Endothelial cell (in vitro differentiated cells): Measurements from ENCODE around the gene ZC3H7A. TPM values are rescaled to one million over a fixed set of nuclear protein-coding genes. Genes with fewer than 3 reads are reported as not detected.
"Not testable (repeated sequence)": the region's sequence is repeated elsewhere in the genome, so short reads cannot be mapped to it uniquely, and the experiment has no call there.

ENCODE experiments used
- DNase-seq: peaks from one replicate; pipeline ENCODE4 v3.0.0; 2021; ENCODE audit warnings: low spot score
- H3K27ac Mint-ChIP-seq: one replicate; pipeline ENCODE4 v1.8.0; 2021; ENCODE audit warnings: mixed read lengths, inconsistent platforms; ENCODE audit not compliant: unreplicated experiment
- H3K27me3 Mint-ChIP-seq: one replicate; pipeline ENCODE4 v1.8.0; 2021; ENCODE audit warnings: mild to moderate bottlenecking, moderate library complexity, mixed read lengths, inconsistent platforms; ENCODE audit not compliant: unreplicated experiment
- H3K36me3 Mint-ChIP-seq: one replicate; pipeline ENCODE4 v1.8.0; 2021; ENCODE audit warnings: mild to moderate bottlenecking, low read depth, mixed read lengths, inconsistent platforms; ENCODE audit not compliant: unreplicated experiment
- H3K4me1 Mint-ChIP-seq: one replicate; pipeline ENCODE4 v1.8.0; 2021; ENCODE audit warnings: mild to moderate bottlenecking, mixed read lengths, inconsistent platforms; ENCODE audit not compliant: unreplicated experiment
- H3K4me3 Mint-ChIP-seq: one replicate; pipeline ENCODE4 v1.8.0; 2021; ENCODE audit warnings: mild to moderate bottlenecking, mixed read lengths, inconsistent platforms; ENCODE audit not compliant: unreplicated experiment
- H3K9me3 Mint-ChIP-seq: one replicate; pipeline ENCODE4 v1.8.0; 2021; ENCODE audit warnings: mixed read lengths, inconsistent platforms; ENCODE audit not compliant: unreplicated experiment
- total RNA-seq: library from RNA; stranded (reverse); fragmentation: NEBNext Ultra II Directional; extraction: Animal tissue kit (Norgen Biotek cat#: 25700); gene quantifications from one replicate; pipeline ENCODE4 v1.2.1, GENCODE V29; 2021; ENCODE audit not compliant: unreplicated experiment
- TF ChIP-seq, protein P1 (sequence below): fragments of 200-600 bp; sonication (generic); IDR thresholded peaks from one replicate; pipeline ENCODE4 v1.5.0; 2021; ENCODE audit warnings: antibody characterized with exemption; ENCODE audit not compliant: unreplicated experiment

ZC3H7A gene
- total RNA-seq, 1 donor from 2014 or later, result 84.7 TPM

DNA sequence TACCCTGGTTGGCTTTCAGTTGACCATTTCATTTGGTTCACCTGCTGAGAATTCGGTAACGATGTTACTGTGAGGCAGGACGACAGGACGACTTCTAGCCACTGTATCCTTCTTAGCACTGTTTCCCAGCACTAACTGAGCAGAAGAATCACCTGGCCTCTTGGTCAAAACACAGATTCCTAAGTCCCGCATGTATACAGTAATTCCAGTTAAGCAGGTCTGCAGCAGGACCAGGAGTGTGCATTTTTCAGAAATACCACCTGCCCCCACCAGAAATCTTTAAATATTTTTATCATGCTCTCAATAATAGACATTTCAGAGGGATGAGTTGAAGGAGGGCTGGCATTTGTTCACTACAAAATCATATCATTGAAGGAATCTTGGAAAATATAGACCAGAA lies 31.6 kb upstream of the ZC3H7A start:
- no peak for DNase-seq
- TF ChIP-seq, protein P1, sequence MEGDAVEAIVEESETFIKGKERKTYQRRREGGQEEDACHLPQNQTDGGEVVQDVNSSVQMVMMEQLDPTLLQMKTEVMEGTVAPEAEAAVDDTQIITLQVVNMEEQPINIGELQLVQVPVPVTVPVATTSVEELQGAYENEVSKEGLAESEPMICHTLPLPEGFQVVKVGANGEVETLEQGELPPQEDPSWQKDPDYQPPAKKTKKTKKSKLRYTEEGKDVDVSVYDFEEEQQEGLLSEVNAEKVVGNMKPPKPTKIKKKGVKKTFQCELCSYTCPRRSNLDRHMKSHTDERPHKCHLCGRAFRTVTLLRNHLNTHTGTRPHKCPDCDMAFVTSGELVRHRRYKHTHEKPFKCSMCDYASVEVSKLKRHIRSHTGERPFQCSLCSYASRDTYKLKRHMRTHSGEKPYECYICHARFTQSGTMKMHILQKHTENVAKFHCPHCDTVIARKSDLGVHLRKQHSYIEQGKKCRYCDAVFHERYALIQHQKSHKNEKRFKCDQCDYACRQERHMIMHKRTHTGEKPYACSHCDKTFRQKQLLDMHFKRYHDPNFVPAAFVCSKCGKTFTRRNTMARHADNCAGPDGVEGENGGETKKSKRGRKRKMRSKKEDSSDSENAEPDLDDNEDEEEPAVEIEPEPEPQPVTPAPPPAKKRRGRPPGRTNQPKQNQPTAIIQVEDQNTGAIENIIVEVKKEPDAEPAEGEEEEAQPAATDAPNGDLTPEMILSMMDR, result no peak
- peaks cover 4% of the 10 kb centered on the region for H3K27me3 Mint-ChIP-seq
- no peak overlapping the region for H3K27ac Mint-ChIP-seq
- no peaks in the 10 kb centered on the region for H3K9me3 Mint-ChIP-seq
- H3K4me3 Mint-ChIP-seq, result no peak overlapping the region
- H3K4me1 Mint-ChIP-seq, result no peaks in the 10 kb centered on the region
- H3K36me3 Mint-ChIP-seq, result no peaks in the 10 kb centered on the region

DNA sequence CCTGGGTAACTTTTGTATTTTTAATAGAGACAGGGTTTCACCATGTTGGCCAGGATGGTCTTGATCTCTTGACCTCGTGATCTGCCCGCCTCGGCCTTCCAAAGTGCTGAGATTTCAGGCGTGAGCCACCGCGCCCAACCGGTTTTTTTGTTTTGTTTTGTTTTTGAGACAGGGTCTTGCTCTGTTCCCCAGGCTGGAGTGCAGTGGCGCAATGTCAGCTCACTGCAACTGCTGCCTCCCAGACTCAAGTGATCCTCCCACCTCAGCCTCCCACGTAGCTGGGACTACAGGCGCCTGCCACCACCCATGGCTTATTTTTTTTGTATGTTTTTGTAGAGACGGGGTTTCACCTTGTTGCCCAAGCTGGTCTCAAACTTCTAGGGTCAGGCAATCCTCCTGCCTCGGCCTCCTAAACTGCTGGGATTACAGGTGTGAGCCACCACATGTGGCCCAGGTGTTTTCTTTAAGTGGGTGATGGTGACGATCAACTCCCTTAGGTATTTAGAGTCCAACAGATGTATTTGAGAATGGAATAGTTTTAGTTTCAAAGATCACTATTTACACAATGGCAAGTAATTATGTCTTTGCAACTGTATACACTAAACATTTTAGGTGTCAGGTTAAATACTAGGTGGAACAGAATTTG lies 28.6 kb upstream of the ZC3H7A start:
- H3K27me3 Mint-ChIP-seq, H3K36me3 Mint-ChIP-seq, DNase-seq, H3K4me1 Mint-ChIP-seq, H3K9me3 Mint-ChIP-seq, H3K27ac Mint-ChIP-seq, H3K4me3 Mint-ChIP-seq: not testable (repeated sequence)

DNA sequence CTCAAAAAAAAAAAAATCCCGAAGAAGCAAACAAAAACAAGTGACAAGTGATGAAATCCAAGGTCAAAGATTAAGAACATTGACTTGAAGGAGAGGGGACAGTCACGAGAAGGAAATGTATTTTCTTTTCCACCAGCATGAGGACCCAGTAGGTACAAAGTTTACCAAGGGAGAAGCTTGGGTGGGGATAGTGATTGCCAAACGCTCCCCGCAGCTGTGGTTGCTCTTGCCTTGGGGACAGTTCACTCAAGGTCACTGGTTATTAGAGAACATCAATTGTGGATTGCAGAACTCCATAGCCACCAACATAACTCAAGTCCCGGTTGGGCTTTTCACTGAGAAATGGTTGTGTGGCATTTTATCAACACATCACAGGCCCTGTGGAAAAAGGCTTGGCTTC lies 27.3 kb upstream of the ZC3H7A start:
- no peak for DNase-seq
- Mint-ChIP-seq H3K9me3 (no peaks in the 10 kb centered on the region), H3K36me3 (no peaks in the 10 kb centered on the region), H3K27me3 (no peaks in the 10 kb centered on the region), H3K27ac (no peak overlapping the region), H3K4me1 (no peaks in the 10 kb centered on the region), H3K4me3 (no peak overlapping the region)
- TF ChIP-seq, protein P1, result no peak

DNA sequence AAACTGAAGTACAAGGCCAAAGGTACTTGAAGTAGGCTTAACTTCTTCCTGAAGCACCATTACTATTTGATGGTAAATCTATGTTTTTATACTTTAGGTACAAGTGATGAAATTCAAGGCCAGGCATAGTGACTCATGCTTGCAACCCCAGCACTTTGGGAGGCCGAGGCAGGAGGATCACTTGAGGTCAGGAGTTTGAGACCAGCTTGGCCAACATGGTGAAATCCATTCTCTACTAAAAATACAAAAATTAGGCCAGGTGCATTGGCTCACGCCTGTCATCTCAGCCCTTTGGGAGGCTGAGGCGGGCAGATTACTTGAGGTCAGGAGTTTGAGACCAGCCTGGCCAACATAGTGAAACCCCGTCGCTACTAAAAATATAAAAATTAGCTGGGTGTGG lies 26.6 kb upstream of the ZC3H7A start:
- H3K4me3 Mint-ChIP-seq, DNase-seq, H3K4me1 Mint-ChIP-seq, H3K27me3 Mint-ChIP-seq, H3K27ac Mint-ChIP-seq, H3K36me3 Mint-ChIP-seq, H3K9me3 Mint-ChIP-seq: not testable (repeated sequence)

DNA sequence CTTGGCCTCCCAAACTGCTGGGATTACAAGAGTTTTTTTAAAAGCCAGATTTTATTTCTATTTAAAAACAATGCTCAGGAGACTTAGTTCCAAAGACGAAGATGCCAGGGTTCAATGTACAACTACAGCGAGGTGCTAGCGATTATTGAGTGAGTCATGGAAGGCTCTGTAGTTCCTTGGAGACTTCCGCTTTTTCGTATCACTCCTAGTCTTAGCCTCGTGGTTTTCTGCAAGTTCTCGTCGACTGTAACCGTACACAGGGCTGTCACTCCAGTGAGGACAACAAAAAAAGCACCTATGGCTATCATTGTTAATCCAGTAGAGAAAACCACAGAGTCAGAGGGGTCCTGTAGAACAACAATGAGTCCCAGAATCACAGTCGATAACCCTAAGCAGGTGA lies 22.7 kb upstream of the ZC3H7A start:
- H3K36me3 Mint-ChIP-seq, result no peaks in the 10 kb centered on the region
- H3K4me3 Mint-ChIP-seq, result no peak overlapping the region
- no peaks in the 10 kb centered on the region for H3K9me3 Mint-ChIP-seq

DNA sequence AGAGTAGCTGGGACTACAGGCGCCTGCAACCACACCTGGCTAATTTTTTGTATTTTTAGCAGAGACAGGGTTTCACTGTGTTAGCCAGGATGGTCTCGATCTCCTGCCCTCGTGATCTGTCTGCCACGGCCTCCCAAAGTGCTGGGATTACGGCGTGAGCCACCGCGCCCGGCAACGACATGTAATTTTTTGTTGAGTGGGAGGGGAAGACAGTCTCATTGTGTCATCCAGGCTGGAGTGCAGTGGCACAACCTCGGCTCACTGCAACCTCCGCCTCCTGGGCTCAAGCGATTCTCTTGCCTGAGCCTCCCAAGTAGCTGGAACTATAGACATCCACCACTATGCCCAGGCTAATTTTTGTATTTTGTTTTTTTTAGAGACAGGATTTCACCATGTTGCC lies 21.9 kb upstream of the ZC3H7A start:
- DNase-seq, H3K27me3 Mint-ChIP-seq, H3K36me3 Mint-ChIP-seq, H3K4me1 Mint-ChIP-seq, H3K4me3 Mint-ChIP-seq, H3K27ac Mint-ChIP-seq, H3K9me3 Mint-ChIP-seq: not testable (repeated sequence)

More for the DNA sequence above, 22.7 kb upstream of the ZC3H7A start:
- Mint-ChIP-seq H3K27me3 (no peaks in the 10 kb centered on the region), H3K27ac (no peak overlapping the region), H3K4me1 (no peaks in the 10 kb centered on the region)
- TF ChIP-seq, protein P1, result no peak
- DNase-seq, result no peak
